22Rv1 (cell line): ENCODE measurements around the gene AGXT.

ENCODE experiments used
- ZFX ChIP-seq: fragments of 450-650 bp; IDR thresholded peaks from 2 replicates; pipeline ENCODE4 v1.6.1; 2017; ENCODE audit warnings: antibody characterized with exemption, borderline replicate concordance
- TF ChIP-seq, protein P1 (sequence below): fragments of 450-650 bp; IDR thresholded peaks from 2 replicates; pipeline ENCODE4 v1.5.1; 2017; ENCODE audit warnings: mild to moderate bottlenecking

- TF ChIP-seq, protein P1, sequence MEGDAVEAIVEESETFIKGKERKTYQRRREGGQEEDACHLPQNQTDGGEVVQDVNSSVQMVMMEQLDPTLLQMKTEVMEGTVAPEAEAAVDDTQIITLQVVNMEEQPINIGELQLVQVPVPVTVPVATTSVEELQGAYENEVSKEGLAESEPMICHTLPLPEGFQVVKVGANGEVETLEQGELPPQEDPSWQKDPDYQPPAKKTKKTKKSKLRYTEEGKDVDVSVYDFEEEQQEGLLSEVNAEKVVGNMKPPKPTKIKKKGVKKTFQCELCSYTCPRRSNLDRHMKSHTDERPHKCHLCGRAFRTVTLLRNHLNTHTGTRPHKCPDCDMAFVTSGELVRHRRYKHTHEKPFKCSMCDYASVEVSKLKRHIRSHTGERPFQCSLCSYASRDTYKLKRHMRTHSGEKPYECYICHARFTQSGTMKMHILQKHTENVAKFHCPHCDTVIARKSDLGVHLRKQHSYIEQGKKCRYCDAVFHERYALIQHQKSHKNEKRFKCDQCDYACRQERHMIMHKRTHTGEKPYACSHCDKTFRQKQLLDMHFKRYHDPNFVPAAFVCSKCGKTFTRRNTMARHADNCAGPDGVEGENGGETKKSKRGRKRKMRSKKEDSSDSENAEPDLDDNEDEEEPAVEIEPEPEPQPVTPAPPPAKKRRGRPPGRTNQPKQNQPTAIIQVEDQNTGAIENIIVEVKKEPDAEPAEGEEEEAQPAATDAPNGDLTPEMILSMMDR, result no peak
- TF ChIP-seq ZFX, result no peak
Measured at GRCh38 chr2:240836781-240837467, 31.7 kb upstream of the AGXT start.
